ENCODE measurements around the gene ANKRD13D. TPM values are rescaled to one million over a fixed set of nuclear protein-coding genes. Genes with fewer than 3 reads are reported as not detected.

Gene ANKRD13D
- total and polyA plus RNA-seq, 2 of the 8 experiments (the other 6 are each of a cell fraction or from before 2014, with no cell fraction given): 24.9 to 26.5 TPM

GRCh38 chr11:67280788-67281551 is 8.1 kb upstream of the ANKRD13D start:
- CTCF ChIA-PET (ENCODE audit: partially characterized antibody): interaction anchor here (2.3 to 3.6 kb wide), 2 partner anchors 18 to 29 kb away, joined by 7 to 19 read pairs; no protein-coding TSS in a partner anchor
- Histone ChIP-seq H3K27me3 (replicated peaks in 1 of 4; ENCODE audit: control insufficient read depth in 3 of 4, extremely low read depth in 1 of 4, insufficient read depth in 3 of 4, low read length in 3 of 4) (no peaks in the 10 kb centered on the region), H3K4me1 (replicated peaks in 1 of 4; ENCODE audit: control insufficient read depth in 3 of 4, insufficient read depth in 4 of 4, low read length in 3 of 4) (peaks cover 0 to 21% (median 14%) of the 10 kb centered on the region in 4 experiments; a peak in 6 of 7 replicates), H3K18ac (ENCODE audit: extremely low read depth, low read length) (no peak overlapping the region), H3K9ac (replicated peaks in 1 of 4; ENCODE audit: extremely low read depth in 1 of 4, low read depth in 3 of 4, low read length in 3 of 4) (no peak overlapping the region), H3K79me2 (ENCODE audit: control insufficient read depth in 1 of 2, insufficient read depth in 2 of 2, low read length in 2 of 2) (peaks cover 0 to 2% of the 10 kb centered on the region in 2 experiments; a peak in 1 of 4 replicates), H3K4me3 (ENCODE audit: extremely low read depth in 1 of 4, insufficient read depth in 2 of 4, low read depth in 3 of 4, low read length in 4 of 4) (no peak overlapping the region), H2BK5ac (ENCODE audit: low read depth, low read length) (no peak overlapping the region), H3K79me1 (ENCODE audit: low read depth, low read length) (peaks cover 2% of the 10 kb centered on the region; the same call in 1 of the 2 replicates), H3K23ac (ENCODE audit: insufficient read length) (no peak overlapping the region), H3K23me2 (ENCODE audit: low read depth, low read length) (no peaks in the 10 kb centered on the region; the same call in 1 of the 2 replicates), H2BK12ac (ENCODE audit: low read depth, low read length) (no peak overlapping the region), H3K4ac (replicated peaks; ENCODE audit: insufficient read length, low read depth, low read length) (no peak overlapping the region), H4K20me1 (replicated peaks in 1 of 2; ENCODE audit: control insufficient read depth in 1 of 2, insufficient read depth in 2 of 2, low read length in 2 of 2) (peaks cover 0 to 7% of the 10 kb centered on the region in 2 experiments), H3K14ac (ENCODE audit: insufficient read length) (no peak overlapping the region), H3K9me3 (ENCODE audit: insufficient read depth in 2 of 2, low read depth in 1 of 2, low read length in 1 of 2) (no peaks in the 10 kb centered on the region), H3K56ac (replicated peaks; ENCODE audit: insufficient read length, low read depth, low read length) (no peak overlapping the region), H3K36me3 (ENCODE audit: control insufficient read depth in 2 of 4, insufficient read depth in 4 of 4, low read length in 3 of 4) (peaks cover 13 to 53% (median 38%) of the 10 kb centered on the region in 4 experiments), H4K91ac (replicated peaks; ENCODE audit: insufficient read length, low read length) (no peak overlapping the region), H2AK5ac (ENCODE audit: low read depth, low read length) (no peak overlapping the region), H2BK120ac (replicated peaks; ENCODE audit: low read depth, low read length) (no peak overlapping the region), H2BK20ac (ENCODE audit: low read length) (no peak overlapping the region), H2BK15ac (ENCODE audit: low read length) (no peak overlapping the region), H4K5ac (ENCODE audit: insufficient read length, low read depth, low read length) (no peak overlapping the region), H2AFZ (ENCODE audit: low read length) (no peak overlapping the region), H4K8ac (ENCODE audit: extremely low read depth, insufficient read depth, low read length) (no peak overlapping the region), H3K27ac (ENCODE audit: low read depth, low read length) (no peak overlapping the region), H3K4me2 (ENCODE audit: insufficient read depth in 1 of 2, low read depth in 2 of 2, low read length in 2 of 2) (no peak overlapping the region)
- no peak for FAIRE-seq
- POLR2A ChIA-PET (ENCODE audit: partially characterized antibody): no interaction called here
- no peak for DNase-seq (ENCODE audit: low read depth in 1 of 2, low spot score in 2 of 2)
- TF ChIP-seq GTF2F1 (IDR thresholded peaks at IDR 0.05; ENCODE audit: borderline replicate concordance, low read depth, low read length): no peak
- 91% methylated on average over 27 of the region's 31 CpGs; no CpG with 5 or more reads in 1 of the 2 experiments for WGBS, 2 experiments (ENCODE audit: extremely low coverage in 1 of 2, insufficient coverage in 1 of 2, insufficient read length in 1 of 2, insufficient replicate concordance in 2 of 2, low coverage in 1 of 2, low lambda C conversion rate in 2 of 2, missing lambda C conversion rate in 1 of 2)
